ENCODE data around the gene SH3D19. TPM values are rescaled to one million over a fixed set of nuclear protein-coding genes. Genes with fewer than 3 reads are reported as not detected.
A peak's percentile ranks its signal among the peaks of the same experiment; 100 is the strongest.
"Not testable (repeated sequence)": the region's sequence is repeated elsewhere in the genome, so short reads cannot be mapped to it uniquely, and the experiment has no call there.

Gene SH3D19
- total RNA-seq, 1 experiment from 2014 or later: not detected

GRCh38 chr4:151324124-151324751 lies 1.2 kb downstream of the SH3D19 start:
- Histone ChIP-seq H3K9ac (ENCODE audit: low read length) (no peak overlapping the region), H3K4me2 (ENCODE audit: low read depth, low read length, poor library complexity, severe bottlenecking) (no peak overlapping the region), H3K27me3 (ENCODE audit: low read length) (no peaks in the 10 kb centered on the region), H3K4me1 (ENCODE audit: low read length) (no peaks in the 10 kb centered on the region), H3K36me3 (ENCODE audit: insufficient read depth, low read length) (no peaks in the 10 kb centered on the region), H2AFZ (ENCODE audit: low read length) (no peak overlapping the region), H3K9me3 (ENCODE audit: low read length) (no peaks in the 10 kb centered on the region), H3K79me2 (ENCODE audit: low read length) (no peaks in the 10 kb centered on the region), H3K27ac (ENCODE audit: low read length) (no peak overlapping the region), H3K9me2 (replicated peaks; ENCODE audit: insufficient read depth, low read length) (no peaks in the 10 kb centered on the region), H3K4me3 (ENCODE audit: low read length) (no peak overlapping the region), H4K20me1 (ENCODE audit: insufficient read depth, low read depth, low read length) (no peaks in the 10 kb centered on the region)
- DNase-seq: no peak

- H3K9me3 ChIP-seq (ENCODE audit: low read length): no peaks in the 10 kb centered on the region
- no peak overlapping the region for H3K4me3 ChIP-seq (ENCODE audit: low read length)
- no peaks in the 10 kb centered on the region for H3K79me2 ChIP-seq (ENCODE audit: low read length)
- H3K4me1 ChIP-seq (ENCODE audit: low read length): no peaks in the 10 kb centered on the region
- no peaks in the 10 kb centered on the region for H3K36me3 ChIP-seq (ENCODE audit: insufficient read depth, low read length)
- H4K20me1 ChIP-seq (ENCODE audit: insufficient read depth, low read depth, low read length): no peaks in the 10 kb centered on the region
- H3K9ac ChIP-seq (ENCODE audit: low read length): no peak overlapping the region
- no peaks in the 10 kb centered on the region for H3K9me2 ChIP-seq (replicated peaks; ENCODE audit: insufficient read depth, low read length)
- no peak for DNase-seq
- no peaks in the 10 kb centered on the region for H3K27me3 ChIP-seq (ENCODE audit: low read length)
- H2AFZ ChIP-seq (ENCODE audit: low read length): no peak overlapping the region
- H3K4me2 ChIP-seq (ENCODE audit: low read depth, low read length, poor library complexity, severe bottlenecking): no peak overlapping the region
- H3K27ac ChIP-seq (ENCODE audit: low read length): no peak overlapping the region
Measured at GRCh38 chr4:151323667-151324066, 1.7 kb downstream of the SH3D19 start.

GRCh38 chr4:151322570-151322969 lies 2.8 kb downstream of the SH3D19 start:
- Histone ChIP-seq H3K9me2 (replicated peaks; ENCODE audit: insufficient read depth, low read length) (no peaks in the 10 kb centered on the region), H2AFZ (ENCODE audit: low read length) (no peak overlapping the region), H3K9me3 (ENCODE audit: low read length) (no peaks in the 10 kb centered on the region), H3K79me2 (ENCODE audit: low read length) (no peaks in the 10 kb centered on the region), H3K27me3 (ENCODE audit: low read length) (no peaks in the 10 kb centered on the region), H3K4me3 (ENCODE audit: low read length) (no peak overlapping the region), H3K27ac (ENCODE audit: low read length) (no peak overlapping the region), H4K20me1 (ENCODE audit: insufficient read depth, low read depth, low read length) (no peaks in the 10 kb centered on the region), H3K4me1 (ENCODE audit: low read length) (no peaks in the 10 kb centered on the region), H3K9ac (ENCODE audit: low read length) (no peak overlapping the region), H3K4me2 (ENCODE audit: low read depth, low read length, poor library complexity, severe bottlenecking) (no peak overlapping the region), H3K36me3 (ENCODE audit: insufficient read depth, low read length) (no peaks in the 10 kb centered on the region)
- DNase-seq: peak; percentile 32

- H3K4me3 ChIP-seq (ENCODE audit: low read length); H2AFZ ChIP-seq (ENCODE audit: low read length); H3K9me3 ChIP-seq (ENCODE audit: low read length); H3K4me2 ChIP-seq (ENCODE audit: low read depth, low read length, poor library complexity, severe bottlenecking); H3K36me3 ChIP-seq (ENCODE audit: insufficient read depth, low read length); H3K9ac ChIP-seq (ENCODE audit: low read length); H3K27ac ChIP-seq (ENCODE audit: low read length); H4K20me1 ChIP-seq (ENCODE audit: insufficient read depth, low read depth, low read length); H3K9me2 ChIP-seq (replicated peaks; ENCODE audit: insufficient read depth, low read length); H3K27me3 ChIP-seq (ENCODE audit: low read length); H3K4me1 ChIP-seq (ENCODE audit: low read length); H3K79me2 ChIP-seq (ENCODE audit: low read length); DNase-seq: not testable (repeated sequence)
Measured at GRCh38 chr4:151322161-151322560, 3.2 kb downstream of the SH3D19 start.

- DNase-seq: peak; percentile 20
- Histone ChIP-seq H3K4me3 (ENCODE audit: low read length) (no peak overlapping the region), H3K79me2 (ENCODE audit: low read length) (no peaks in the 10 kb centered on the region), H4K20me1 (ENCODE audit: insufficient read depth, low read depth, low read length) (no peaks in the 10 kb centered on the region), H3K27me3 (ENCODE audit: low read length) (no peaks in the 10 kb centered on the region), H3K9me3 (ENCODE audit: low read length) (no peaks in the 10 kb centered on the region), H3K27ac (ENCODE audit: low read length) (no peak overlapping the region), H2AFZ (ENCODE audit: low read length) (no peak overlapping the region), H3K36me3 (ENCODE audit: insufficient read depth, low read length) (no peaks in the 10 kb centered on the region), H3K4me1 (ENCODE audit: low read length) (no peaks in the 10 kb centered on the region), H3K9ac (ENCODE audit: low read length) (no peak overlapping the region), H3K4me2 (ENCODE audit: low read depth, low read length, poor library complexity, severe bottlenecking) (no peak overlapping the region), H3K9me2 (replicated peaks; ENCODE audit: insufficient read depth, low read length) (no peaks in the 10 kb centered on the region)
Measured at GRCh38 chr4:151321586-151321985, 3.8 kb downstream of the SH3D19 start.

- Histone ChIP-seq H3K4me3 (ENCODE audit: low read length) (no peak overlapping the region), H3K79me2 (ENCODE audit: low read length) (no peaks in the 10 kb centered on the region), H3K4me1 (ENCODE audit: low read length) (no peaks in the 10 kb centered on the region), H2AFZ (ENCODE audit: low read length) (no peak overlapping the region), H3K9me2 (replicated peaks; ENCODE audit: insufficient read depth, low read length) (no peaks in the 10 kb centered on the region), H3K27ac (ENCODE audit: low read length) (no peak overlapping the region), H3K27me3 (ENCODE audit: low read length) (no peaks in the 10 kb centered on the region), H3K9ac (ENCODE audit: low read length) (no peak overlapping the region), H3K36me3 (ENCODE audit: insufficient read depth, low read length) (no peaks in the 10 kb centered on the region), H3K9me3 (ENCODE audit: low read length) (no peaks in the 10 kb centered on the region), H3K4me2 (ENCODE audit: low read depth, low read length, poor library complexity, severe bottlenecking) (no peak overlapping the region), H4K20me1 (ENCODE audit: insufficient read depth, low read depth, low read length) (no peaks in the 10 kb centered on the region)
- DNase-seq: peak; percentile 19
Measured at GRCh38 chr4:151319490-151319889, 5.9 kb downstream of the SH3D19 start.

- H2AFZ ChIP-seq (ENCODE audit: low read length): no peak overlapping the region
- H3K4me3 ChIP-seq (ENCODE audit: low read length): no peak overlapping the region
- H3K27me3 ChIP-seq (ENCODE audit: low read length): no peaks in the 10 kb centered on the region
- no peaks in the 10 kb centered on the region for H4K20me1 ChIP-seq (ENCODE audit: insufficient read depth, low read depth, low read length)
- H3K9me3 ChIP-seq (ENCODE audit: low read length): no peaks in the 10 kb centered on the region
- H3K27ac ChIP-seq (ENCODE audit: low read length): no peak overlapping the region
- no peak overlapping the region for H3K9ac ChIP-seq (ENCODE audit: low read length)
- H3K36me3 ChIP-seq (ENCODE audit: insufficient read depth, low read length): no peaks in the 10 kb centered on the region
- no peak overlapping the region for H3K4me2 ChIP-seq (ENCODE audit: low read depth, low read length, poor library complexity, severe bottlenecking)
- H3K79me2 ChIP-seq (ENCODE audit: low read length): no peaks in the 10 kb centered on the region
- peak; percentile 9 for DNase-seq
- H3K9me2 ChIP-seq (replicated peaks; ENCODE audit: insufficient read depth, low read length): no peaks in the 10 kb centered on the region
- H3K4me1 ChIP-seq (ENCODE audit: low read length): no peaks in the 10 kb centered on the region
Measured at GRCh38 chr4:151318307-151319006, 6.9 kb downstream of the SH3D19 start.

GRCh38 chr4:151316645-151317044 lies 8.8 kb downstream of the SH3D19 start:
- Histone ChIP-seq H2AFZ (ENCODE audit: low read length) (no peak overlapping the region), H3K9me3 (ENCODE audit: low read length) (no peaks in the 10 kb centered on the region), H3K27ac (ENCODE audit: low read length) (no peak overlapping the region), H3K79me2 (ENCODE audit: low read length) (no peaks in the 10 kb centered on the region), H3K9ac (ENCODE audit: low read length) (no peak overlapping the region), H3K4me1 (ENCODE audit: low read length) (no peaks in the 10 kb centered on the region), H4K20me1 (ENCODE audit: insufficient read depth, low read depth, low read length) (no peaks in the 10 kb centered on the region), H3K4me2 (ENCODE audit: low read depth, low read length, poor library complexity, severe bottlenecking) (no peak overlapping the region), H3K4me3 (ENCODE audit: low read length) (no peak overlapping the region), H3K36me3 (ENCODE audit: insufficient read depth, low read length) (no peaks in the 10 kb centered on the region), H3K9me2 (replicated peaks; ENCODE audit: insufficient read depth, low read length) (no peaks in the 10 kb centered on the region), H3K27me3 (ENCODE audit: low read length) (no peaks in the 10 kb centered on the region)
- no peak for DNase-seq

Data from Karpas-422 (cell line).